ENCODE data around the gene CAMTA1.

GRCh38 chr1:7385471-7386225 is 600.4 kb downstream of the CAMTA1 start:
- no peak for TF ChIP-seq EZH2 (IDR thresholded peaks at IDR 0.05)
- no peak for TF ChIP-seq CTCF (IDR thresholded peaks at IDR 0.05)

All from neural progenitor cell (in vitro differentiated cells).